LNCaP clone FGC (cell line): ENCODE data around the gene PLXNA4.

Experiments used
- DNase-seq: peaks from one replicate; pipeline ENCODE4 v3.0.0-alpha.2; 2011; ENCODE audit warnings: low read depth
- H3K4me3 ChIP-seq: 2 replicates; pipeline ENCODE4 v1.5.1; 2011; ENCODE audit warnings: mild to moderate bottlenecking, low read depth, low read length, control low read depth
- TF ChIP-seq, protein P1 (sequence below): IDR thresholded peaks from 2 replicates; pipeline ENCODE4 v1.5.1; 2012; ENCODE audit warnings: mild to moderate bottlenecking; ENCODE audit not compliant: control insufficient read depth, insufficient read depth; ENCODE audit errors: extremely low read depth

PLXNA4 gene

DNA sequence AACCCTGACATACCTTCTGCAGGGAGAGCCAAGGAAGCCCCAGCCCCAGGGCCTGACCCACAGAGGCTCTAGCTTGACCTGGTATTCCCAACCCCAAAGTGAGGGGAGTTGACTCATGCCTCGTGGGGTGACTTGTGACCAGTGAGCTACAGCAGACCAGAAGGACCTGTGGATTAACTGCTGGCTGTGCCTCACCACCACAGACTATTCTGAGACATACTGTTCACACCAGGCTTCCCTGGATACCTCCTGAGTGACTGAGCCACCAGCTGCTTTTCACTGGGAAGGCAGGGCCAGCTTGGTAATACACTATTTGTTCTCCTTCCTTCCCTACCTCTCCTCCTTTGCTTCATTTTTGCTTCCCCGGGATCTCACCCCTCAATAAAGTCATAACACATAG lies 7.3 kb downstream of the PLXNA4 start:
- TF ChIP-seq, protein P1, sequence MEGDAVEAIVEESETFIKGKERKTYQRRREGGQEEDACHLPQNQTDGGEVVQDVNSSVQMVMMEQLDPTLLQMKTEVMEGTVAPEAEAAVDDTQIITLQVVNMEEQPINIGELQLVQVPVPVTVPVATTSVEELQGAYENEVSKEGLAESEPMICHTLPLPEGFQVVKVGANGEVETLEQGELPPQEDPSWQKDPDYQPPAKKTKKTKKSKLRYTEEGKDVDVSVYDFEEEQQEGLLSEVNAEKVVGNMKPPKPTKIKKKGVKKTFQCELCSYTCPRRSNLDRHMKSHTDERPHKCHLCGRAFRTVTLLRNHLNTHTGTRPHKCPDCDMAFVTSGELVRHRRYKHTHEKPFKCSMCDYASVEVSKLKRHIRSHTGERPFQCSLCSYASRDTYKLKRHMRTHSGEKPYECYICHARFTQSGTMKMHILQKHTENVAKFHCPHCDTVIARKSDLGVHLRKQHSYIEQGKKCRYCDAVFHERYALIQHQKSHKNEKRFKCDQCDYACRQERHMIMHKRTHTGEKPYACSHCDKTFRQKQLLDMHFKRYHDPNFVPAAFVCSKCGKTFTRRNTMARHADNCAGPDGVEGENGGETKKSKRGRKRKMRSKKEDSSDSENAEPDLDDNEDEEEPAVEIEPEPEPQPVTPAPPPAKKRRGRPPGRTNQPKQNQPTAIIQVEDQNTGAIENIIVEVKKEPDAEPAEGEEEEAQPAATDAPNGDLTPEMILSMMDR, result no peak

DNA sequence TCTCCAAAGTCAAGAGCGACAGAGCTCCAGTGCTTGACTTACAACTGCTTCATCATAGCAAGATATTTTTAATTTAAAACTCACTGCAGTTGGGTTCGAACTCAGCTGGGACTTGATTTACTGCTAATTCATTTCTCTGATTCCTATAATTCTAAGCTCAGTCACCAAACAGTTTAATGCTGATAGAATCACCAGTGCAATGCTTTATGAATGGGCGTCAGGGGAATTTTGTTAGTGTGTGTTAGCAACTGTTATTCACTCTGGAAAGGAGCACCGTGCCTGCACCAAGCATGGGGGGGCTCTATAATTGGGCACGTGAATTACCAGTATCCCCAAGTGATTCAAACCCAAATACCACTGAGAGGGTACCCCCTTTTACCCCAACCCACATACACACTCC lies 10.4 kb downstream of the PLXNA4 start:
- TF ChIP-seq, protein P1, result no peak
- H3K4me3 ChIP-seq, result no peak overlapping the region
- no peak for DNase-seq

More for the DNA sequence above, 7.3 kb downstream of the PLXNA4 start:
- DNase-seq, result no peak
- H3K4me3 ChIP-seq, result no peak overlapping the region

DNA sequence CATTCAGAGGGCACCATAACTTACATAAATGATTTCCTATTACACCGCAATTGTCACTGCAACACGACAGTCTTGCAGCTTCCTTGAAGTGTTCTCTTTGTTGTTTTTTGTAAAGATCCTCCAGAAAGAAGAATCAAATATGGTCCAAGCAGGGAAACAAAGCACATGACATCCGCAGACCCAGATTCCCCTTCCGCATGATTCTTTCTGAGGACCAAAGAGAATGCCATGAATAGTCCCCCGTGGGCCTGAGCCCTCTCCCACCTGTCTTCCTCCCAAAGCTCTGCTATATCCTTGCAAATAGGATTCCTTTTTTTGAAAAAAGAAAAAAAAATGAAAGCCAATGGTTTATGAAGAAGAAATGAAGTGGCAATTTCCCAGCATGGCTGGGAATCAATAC lies 10.8 kb downstream of the PLXNA4 start:
- DNase-seq, result no peak
- no peak overlapping the region for H3K4me3 ChIP-seq
- TF ChIP-seq, protein P1, result no peak

DNA sequence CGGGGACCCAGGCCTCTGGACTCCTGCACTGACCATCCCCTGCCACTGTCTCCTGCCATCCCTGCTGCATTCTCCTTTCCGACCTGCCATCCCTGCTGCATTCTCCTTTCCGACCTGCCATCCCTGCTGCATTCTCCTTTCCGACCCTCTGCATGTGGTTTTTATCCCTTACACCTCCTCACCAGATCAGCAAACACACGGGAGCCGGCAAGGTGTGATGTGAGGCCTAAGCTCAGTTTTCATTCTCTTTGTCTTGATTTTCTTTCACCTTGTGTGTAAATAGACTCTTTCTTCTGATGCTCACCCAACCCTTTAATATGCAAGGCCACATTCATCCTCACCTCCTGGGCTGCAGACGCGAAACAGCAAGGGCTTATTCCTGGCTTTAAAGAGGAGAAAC lies 11.4 kb downstream of the PLXNA4 start:
- H3K4me3 ChIP-seq, result no peak overlapping the region
- DNase-seq, result no peak
- TF ChIP-seq, protein P1, result no peak

DNA sequence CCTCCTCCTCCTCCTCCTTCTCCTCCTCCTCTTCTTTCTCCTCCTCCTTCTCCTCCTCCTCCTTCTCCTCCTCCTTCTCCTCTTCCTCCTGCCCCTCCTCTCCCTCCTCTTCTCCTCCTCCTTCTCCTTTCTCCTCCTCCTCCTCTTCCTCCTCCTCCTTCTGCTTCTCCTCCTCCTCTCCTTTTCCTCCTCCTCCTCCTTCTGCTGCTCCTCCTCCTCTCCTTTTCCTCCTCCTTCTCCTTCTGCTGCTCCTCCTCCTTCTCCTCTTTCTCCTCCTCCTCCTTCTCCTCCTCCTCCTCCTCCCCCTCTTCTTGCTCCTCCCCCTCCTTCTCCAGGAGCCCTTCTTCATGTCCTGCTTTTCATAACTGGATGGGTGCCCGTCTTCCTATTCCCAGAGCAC lies 12.2 kb downstream of the PLXNA4 start:
- no peak for DNase-seq
- TF ChIP-seq, protein P1, result no peak
- no peak overlapping the region for H3K4me3 ChIP-seq

DNA sequence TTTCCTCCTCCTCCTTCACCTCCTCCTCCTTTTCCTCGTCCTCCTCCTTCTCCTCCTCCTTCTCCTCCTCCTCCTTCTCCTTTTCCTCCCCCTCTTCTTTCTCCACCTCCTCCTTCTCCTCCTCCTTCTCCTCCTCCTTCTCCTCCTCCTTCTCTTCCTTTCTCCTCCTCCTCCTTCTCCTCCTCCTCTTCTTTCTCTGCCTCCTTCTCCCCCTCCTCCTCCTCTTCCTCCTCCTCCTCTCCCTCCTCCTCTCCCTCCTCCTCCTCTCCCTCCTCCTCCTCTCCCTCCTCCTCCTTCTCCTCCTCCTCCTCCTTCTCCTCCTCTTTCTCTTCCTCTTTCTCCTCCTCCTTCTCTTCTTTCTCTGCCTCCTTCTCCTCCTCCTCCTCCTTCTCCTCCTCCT lies 13.6 kb downstream of the PLXNA4 start:
- DNase-seq, result no peak
- TF ChIP-seq, protein P1, result no peak
- no peak overlapping the region for H3K4me3 ChIP-seq

DNA sequence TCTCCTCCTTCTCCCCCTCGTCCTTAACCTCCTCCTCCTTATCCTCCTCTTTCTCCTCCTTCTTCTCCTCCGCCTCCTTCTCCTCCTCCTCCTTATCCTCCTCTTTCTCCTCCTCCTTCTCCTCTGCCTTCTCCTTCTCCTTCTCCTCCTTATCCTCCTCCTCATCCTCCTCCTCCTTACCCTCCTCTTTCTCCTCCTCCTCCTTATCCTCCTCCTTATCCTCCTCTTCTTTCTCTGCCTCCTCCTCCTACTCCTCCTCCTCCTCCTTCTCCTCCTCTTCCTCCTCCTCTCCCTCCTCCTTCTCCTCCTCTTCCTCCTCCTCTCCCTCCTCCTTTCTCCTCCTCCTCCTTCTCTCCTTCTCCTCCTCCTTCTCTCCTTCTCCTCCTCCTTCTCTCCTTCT lies 14.5 kb downstream of the PLXNA4 start:
- no peak overlapping the region for H3K4me3 ChIP-seq
- DNase-seq, result no peak
- TF ChIP-seq, protein P1, result no peak
